Eye (tissue), 1 donor: ENCODE data around the gene PTPRT.
"Not testable (repeated sequence)": the region's sequence is repeated elsewhere in the genome, so short reads cannot be mapped to it uniquely, and the experiment has no call there.

Source experiments
- DNase-seq: peaks from one replicate; pipeline ENCODE4 v3.0.0-alpha.2; 2015

The PTPRT gene

DNA sequence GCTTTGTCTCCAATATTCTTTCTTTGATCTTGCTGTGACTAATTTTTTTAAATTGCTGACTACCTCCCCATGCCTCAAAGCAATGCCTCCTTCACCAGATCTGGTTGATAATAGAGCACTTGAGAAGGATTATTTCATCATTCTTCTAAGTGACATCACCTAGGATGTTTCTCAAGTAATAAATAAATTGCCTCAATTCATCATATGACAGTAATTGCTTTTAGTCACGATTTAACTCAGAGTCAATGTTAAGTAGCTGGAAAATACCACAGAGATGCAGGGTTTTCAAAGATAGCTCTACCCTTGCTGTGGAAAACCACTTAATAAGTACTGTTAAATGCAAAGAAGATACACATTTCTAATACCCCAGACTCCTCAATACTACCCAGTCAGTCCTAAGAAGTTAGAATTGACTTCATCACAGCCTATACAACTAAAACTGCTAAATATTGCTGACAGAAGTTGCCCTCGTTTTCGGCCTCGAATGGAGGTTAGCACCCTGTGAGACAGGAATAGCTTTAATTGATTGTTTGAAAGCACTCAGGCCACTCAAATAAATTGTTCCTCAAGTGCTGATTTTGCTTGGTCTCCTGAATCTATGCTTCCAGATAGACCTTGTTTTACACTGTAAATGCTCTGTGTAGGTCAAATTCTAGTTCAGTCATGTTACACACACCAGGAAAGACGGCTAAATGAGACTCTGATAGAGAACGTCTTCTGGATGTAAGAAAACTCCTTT, 931.0 kb downstream of the PTPRT start:
- no peak for DNase-seq

DNA sequence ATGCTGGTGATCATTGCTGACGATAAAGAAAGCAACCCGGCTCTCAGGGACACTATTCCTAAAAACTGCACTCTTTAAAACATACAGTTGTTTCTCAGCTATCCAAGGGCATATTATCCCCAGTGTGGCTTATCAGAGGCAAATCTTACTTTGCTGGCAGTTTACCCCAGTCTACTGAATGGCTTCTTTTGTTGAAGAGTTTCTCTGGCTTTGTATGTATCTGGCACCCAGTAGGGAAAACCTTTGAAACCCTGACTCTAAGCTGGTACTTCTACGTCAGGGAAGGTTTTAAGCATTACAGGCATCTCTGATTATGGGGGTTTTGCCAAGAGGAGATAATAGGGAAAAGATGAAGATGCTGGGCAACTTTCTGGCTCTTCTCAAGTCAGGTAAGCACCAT, 933.9 kb downstream of the PTPRT start:
- DNase-seq, result no peak

DNA sequence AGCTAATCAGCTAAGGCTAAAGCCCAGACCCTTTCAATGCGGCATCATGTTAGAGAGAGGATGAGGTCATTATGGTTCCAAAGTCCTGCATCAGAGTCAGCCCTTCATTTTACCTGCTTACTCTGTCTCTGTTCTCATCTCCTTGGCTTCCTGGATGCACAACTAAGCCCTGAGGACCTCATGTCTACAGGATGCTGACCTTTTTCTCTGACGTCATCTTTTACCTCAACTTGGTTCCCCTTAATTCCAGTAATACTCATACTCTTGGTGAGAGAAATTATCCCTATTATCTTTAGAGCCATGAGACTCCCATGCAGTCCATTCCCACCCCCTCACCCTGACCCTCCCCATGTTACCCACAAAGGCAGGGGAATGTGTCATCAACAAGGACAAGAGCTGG, 935.0 kb downstream of the PTPRT start:
- DNase-seq, result no peak

DNA sequence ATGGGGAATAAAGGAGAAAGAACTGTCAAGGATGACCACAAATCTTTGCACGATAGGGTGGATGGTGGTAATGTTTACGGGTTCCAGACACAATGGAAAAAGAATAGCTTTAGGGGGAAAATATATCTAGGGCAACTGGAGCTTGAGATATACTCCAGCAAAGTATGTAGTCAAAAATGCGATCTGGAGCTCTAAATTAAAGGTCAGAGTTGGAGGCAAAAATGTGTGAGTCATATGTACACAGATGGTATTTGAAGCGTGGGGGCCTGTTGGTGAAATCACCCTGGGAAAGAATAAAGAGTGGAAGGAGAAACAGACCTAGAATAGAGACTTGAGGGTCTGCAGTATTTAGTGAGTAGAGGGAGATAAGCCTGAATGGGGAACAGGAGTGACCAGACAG, 937.6 kb downstream of the PTPRT start:
- DNase-seq, result no peak

DNA sequence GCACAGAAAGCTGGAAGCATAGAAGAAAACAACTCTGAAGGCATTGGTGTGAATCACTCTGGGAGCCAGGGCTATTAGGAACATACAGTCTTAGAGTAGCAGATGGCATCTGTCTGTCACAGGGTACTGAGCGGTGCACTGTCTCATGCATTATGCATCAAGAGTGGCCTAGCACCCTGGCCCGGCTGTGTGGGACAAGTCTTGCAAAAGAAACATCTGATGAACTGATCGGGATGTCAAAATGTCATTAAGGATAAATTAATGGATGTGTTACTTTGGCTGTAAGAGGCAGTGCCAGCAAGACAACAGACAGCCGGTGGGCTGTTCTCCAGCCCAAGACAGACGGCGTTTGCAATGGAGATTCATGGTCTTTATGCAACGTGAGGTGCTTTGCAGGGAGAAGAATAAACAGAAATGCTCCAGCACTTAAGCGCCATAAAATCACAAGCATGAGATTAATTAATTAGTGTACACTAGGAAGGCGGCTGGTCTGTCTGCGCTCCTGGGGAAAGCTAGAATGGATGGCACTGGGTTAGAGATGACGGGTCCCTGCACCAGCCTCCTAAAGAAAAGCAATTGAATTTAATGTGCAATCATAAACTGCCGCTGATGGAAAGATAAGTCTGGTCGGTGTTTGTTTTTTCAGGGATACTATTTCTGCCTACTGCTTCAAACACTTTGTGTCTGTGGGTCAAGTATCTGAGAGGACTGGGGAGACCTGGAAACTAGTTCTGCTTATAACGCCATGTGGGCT, 970.9 kb downstream of the PTPRT start:
- peak; percentile 75 for DNase-seq

DNA sequence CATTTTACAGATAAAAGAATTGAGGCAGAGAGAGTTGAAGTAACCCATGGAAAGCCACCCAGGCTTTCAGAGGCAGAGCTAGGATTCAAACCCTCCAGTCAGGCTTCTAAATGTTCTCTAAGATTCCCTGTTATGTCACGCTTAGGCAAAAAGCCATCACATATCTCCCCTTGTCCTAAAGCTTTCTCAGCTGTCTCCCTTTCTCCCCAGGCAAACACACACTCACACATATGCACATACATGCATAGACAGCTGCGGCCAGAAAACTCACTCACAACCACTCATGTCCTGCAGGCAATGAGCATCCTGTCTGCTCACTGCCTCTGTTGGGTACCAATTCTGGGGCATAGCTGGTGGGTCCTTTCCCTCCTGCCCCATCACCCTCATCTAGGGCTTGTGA, 975.6 kb downstream of the PTPRT start:
- no peak for DNase-seq

DNA sequence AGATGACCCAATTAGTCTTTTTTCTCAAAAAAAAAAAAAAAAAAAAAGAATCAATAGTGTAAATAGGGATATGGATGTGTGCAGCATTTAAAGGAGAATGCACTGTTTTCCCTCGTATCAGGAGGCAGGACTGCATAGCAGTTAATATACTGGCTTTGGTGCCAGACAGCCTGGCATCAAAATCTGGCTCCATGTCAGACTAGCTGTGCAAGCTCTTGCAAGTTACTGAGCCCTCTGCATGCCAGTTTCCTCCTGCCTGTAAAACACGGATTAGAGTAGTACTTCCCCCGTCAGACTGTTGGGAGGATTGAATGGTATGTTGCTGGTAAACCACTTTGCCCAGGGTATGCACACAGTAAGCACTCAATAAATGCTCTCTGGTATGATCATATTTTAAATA, 977.3 kb downstream of the PTPRT start:
- no peak for DNase-seq

DNA sequence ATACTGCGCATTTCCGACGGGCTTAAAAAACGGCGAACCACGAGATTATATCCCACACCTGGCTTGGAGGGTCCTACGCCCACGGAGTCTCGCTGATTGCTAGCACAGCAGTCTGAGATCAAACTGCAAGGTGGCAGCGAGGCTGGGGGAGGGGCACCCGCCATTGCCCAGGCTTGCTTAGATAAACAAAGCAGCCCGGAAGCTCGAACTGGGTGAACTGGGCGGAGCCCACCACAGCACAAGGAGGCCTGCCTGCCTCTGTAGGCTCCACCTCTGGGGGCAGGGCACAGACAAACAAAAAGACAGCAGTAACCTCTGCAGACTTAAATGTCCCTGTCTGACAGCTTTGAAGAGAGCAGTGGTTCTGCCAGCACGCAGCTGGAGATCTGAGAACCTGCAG, 983.1 kb downstream of the PTPRT start:
- DNase-seq, result not testable (repeated sequence)

DNA sequence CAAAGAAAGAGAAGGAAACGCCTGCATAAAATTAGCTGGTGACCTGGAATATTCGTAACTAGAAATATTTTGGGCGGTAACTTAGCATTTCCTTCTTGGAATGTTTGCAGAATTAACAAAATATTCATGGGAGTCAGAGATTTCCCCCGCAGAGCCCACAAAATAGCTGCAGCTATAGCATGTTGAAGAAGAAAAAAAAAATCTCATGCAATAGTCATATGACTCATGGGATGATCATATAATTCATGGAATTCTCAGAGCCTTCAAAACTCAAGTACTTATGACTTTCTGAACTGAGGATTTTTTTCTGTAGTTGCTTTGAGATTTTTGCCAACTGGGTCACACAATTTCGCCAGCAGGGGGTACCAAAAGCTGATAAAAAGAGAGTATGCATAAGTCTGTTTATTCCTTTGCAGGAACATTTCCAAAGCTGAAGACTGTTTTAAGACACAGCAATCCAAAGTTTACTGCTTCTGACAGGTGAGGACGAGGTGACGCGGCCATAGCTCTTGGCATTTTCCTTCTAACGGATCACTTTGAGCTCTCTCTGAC, 985.5 kb downstream of the PTPRT start:
- DNase-seq, result peak; percentile 67

DNA sequence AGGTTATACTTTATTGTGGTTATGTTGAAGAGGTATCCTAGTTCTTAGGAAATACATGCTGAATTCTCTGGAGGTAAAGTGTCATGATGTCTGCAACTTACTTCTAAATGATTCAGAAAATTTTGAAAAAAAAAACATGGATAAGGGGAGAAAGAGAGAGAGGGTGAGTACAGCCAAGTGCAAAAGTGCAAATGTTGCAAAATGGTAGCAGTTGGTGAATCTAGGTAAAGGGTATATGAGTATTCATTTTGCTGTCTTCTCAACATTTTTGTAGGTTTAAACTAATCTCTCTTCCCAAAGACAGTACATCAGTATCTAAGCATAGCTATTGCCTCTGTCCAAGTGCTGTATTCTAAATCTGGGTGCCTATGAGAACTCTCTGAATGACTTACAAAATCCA, 992.1 kb downstream of the PTPRT start:
- no peak for DNase-seq

DNA sequence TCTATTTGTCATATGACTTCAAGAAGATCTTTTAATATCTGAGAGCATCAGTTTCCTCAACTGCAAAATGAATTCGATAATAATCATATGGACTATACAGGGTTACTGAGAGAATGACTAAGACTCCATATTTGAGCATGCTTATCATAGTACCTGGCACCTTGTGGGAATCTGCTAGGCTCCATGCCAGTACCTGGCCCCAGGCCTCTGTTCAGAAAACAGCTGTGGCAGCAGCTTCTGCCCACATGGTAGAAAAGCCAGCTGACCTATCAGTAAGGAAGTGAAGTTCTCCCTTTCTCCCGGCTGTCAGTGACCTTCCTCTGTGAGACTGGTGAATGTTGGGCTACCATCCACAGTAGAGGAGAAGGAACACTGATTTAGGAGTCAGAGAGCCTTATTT, 996.6 kb downstream of the PTPRT start:
- no peak for DNase-seq

DNA sequence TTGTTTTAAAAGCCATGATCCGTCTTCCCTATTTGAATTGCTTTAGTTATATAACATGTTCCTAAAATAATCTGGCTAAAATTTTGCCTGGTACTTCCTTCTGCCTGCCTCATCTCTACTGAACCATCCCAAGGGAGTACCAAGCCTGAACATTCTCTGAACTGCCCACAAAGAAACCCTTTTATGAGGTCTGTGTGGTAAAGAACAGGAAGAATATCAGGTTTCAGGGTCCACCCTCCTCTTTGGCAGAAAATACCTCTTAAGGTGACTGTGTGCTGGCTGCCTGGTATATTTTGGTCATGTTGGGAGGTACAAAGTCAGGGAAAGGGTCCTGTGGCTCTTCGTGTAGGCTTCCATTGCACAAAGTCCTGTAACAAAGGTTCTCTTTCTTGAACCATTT, 997.4 kb downstream of the PTPRT start:
- DNase-seq, result no peak

DNA sequence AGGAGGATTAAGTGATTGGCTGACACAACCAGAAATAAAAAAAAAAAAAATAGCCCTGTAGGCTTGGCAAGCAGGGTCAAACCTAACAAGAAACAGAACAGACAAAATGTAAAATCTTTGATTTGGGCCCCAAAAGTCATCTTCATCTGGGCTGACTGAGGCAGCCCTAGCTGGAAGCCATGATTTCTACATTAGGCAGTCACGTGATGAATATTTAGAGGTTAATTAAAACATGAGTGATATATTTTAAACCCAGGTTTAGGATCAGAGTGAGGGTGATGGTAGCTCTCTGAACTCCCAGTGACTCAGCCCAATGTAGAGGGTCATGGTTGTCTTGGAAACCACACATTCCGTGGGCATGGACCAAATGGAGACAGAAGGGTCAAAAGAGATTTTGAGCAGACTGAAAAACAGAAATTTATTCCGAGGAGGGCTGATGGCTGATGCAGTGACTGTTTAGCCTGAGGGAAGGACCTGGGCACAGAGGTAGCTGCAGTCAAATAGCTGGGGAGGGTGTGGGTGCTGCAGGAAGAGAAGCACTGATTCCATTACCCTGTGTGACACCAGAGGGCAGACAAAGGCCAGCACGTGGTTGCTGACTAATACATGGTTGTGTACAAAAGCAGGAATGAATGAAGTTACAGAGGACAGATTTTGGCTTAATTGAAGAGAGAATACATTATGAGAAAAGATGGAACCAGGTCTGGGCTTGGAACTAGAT, 998.4 kb downstream of the PTPRT start:
- DNase-seq, result no peak

DNA sequence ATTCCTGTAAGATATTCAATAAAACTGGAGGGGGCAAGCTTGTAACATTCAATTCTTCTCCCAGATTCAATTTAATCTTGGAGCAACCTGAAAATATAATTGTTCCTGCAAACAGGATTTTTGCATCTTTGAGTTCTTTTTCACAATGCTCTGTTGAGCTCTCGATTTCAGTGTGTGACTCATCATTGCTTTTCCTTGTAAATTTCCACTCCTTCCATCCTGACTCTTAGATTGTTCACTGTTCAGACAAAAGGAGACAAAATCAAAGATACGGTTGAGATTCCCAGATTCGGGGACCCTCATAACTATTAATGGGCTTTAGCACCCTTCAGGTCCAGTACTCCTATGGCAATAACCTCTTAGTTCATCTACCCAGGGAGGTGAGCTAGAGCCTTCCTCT, 999.6 kb downstream of the PTPRT start:
- DNase-seq, result no peak

DNA sequence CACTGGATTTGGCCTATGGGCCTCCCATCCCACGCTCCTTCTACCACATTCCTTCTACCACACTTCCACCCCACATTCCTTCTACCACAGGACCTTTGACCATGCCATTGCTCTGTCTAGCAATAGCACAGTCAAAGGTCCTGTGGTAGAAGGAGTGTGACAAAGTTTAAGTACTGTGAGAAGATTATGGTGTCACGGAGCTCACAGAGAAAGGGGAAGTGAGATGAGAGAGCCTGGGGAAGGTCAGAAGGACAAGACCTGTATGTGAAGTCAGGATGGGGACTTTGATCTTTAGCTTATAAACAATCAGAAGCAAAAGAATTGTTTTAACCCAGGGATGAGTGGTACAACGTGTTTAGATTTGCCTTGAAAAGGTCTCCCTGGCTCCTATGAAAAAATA, 1003.4 kb downstream of the PTPRT start:
- DNase-seq, result no peak

DNA sequence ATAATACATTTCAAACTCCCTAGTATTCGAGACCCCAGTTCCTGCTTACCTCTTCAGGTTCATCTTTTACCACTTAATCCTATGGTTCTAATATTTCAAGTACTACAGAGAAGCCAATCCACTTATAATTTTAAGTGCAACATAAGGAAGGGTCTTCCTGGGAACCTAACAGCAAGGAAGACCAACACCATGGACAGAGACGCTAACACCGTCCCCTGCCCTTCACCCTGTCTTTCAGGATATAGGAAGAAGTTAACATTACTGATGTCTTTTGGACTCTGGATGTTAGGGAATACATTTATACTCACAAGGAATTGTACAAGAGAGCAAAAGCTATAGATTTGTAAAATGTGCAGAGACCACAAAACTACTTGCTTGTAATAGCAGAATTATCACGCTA, 1006.6 kb downstream of the PTPRT start:
- no peak for DNase-seq

DNA sequence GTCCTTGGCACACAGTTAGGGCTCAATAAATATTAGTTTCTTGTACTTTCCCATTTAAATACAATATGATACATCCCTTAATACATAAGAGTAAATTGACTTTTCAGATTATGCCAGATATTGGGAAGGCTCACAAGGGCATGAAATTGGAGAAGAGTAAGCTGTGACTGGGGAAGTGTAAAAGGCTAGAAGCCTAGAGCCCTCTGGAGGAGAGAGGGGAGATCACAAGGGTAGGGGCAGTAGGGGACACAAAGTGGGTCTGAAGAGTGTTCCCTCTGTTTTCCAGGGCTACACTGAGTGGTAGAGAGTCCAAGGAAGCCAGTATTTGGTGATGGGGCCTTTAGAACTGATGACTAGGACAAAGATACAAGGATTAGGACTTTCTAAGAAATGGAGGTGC, 1008.6 kb downstream of the PTPRT start:
- no peak for DNase-seq

DNA sequence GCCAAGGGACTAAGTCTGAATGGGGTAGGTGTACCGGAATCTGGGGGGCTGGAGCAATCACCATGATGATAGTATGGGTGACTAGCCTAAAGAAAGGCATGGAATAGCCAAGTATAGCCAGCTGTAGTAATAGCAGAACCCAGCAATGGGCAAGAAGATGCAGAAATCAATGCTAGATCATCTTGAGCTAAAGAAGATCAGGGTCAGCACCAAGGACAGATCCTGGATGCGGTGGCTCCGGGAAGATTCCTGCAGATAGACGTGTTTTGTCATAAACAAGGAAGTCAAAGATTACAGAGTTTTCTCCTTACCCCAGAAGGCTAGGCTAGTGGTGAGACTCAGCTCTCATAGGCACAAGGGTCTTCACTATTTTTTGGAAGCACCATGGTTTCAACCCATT, 1009.9 kb downstream of the PTPRT start:
- DNase-seq, result peak; percentile 59

DNA sequence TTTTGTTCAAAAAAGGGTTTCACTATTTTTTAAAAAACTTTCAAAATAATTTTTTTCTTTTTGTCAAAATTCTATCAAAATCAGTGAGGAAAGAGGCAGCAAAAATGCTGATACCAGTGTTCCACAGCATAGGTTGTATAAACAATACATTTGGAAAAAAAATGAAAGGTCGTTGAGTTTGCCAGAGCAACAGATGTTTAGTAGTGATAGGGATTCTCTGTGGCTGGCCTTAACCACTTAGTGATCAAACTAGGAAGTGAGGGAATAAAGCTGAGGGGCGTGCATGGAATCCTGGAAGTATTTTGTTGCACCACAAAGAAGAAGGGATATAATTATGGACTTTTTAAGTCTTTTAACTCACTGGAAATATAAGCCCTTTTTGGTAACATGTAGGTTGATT, 1016.3 kb downstream of the PTPRT start:
- no peak for DNase-seq

DNA sequence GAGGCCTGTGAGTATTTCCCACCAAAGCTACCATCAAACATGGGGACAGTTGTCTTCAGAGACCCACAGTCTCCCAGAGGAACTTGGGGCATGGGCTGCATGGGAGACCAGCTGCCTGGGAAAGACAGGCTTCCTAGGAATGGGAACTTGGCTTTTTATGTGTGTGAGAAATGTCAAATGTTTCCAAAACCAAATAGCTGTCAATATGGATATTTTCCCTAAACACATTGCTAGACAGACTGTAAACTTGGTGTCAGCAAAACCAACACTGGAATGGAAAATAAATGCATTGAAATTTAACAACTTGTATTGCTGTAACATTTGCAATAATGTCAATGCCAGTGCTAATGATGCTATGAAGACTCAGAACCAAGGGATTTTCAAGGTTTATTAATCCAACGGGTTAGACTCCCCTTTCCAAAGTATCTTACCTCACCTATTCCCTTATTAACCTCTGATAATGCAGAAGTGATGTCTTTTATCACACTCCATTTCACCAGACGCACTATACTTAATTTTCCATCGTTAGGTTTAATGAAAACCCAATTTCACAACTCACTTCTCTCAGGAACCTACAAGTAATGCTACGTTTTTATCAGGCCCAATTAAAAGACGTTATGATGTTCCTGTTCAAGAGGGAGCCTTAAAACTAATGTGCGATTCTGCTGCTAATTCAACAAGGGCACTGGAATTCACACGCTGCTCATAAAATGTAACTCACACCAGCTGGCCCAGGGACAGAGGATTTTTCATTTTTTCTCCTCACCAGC, 1025.4 kb downstream of the PTPRT start:
- DNase-seq, result no peak

DNA sequence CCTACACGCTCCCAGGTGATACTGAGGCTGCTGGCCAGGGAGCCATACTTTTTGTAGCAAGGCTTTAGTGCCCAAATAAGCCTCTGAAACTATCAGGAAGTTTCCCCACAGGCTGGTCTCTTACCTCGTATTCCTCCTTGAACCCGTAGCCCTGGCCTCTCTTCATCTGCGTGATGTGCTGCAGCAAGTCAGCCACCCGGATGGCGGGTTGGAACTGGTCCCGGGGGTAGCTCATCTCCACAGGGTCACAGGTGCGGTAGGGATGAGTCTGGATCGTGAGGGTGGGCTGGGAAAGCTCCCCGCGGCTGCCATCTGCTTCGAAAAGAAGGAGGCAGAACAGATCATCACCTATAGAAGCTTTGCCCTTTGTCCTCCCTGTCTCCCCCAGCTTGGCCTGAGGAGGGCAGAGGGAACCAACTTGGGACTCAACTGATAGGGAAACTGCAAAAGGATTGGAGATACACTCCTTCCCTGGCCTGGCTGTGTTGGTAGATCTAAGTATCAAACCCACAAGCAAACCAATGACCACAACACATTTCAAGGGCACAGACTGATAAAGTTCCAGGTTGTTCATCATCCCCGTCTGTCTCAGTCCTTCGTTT, 1028.4 kb downstream of the PTPRT start:
- no peak for DNase-seq

DNA sequence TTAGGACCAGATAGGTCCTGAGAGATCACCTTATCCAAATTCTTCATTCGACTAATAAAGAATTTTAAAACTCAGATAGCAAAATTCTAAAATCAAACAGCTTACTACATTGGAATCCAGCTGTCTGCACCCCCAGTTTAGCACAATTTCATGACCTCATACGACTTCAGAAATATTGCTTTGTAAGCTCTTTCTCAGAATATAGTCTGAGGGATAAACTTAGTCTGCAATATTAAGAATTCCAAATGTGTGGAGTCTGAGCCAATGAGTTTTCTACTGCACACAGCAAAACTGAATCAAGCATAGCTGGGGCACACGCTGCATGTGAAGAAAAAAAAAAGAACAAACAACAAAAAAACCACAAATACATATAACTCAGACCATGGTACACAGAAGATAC, 1029.9 kb downstream of the PTPRT start:
- DNase-seq, result no peak

DNA sequence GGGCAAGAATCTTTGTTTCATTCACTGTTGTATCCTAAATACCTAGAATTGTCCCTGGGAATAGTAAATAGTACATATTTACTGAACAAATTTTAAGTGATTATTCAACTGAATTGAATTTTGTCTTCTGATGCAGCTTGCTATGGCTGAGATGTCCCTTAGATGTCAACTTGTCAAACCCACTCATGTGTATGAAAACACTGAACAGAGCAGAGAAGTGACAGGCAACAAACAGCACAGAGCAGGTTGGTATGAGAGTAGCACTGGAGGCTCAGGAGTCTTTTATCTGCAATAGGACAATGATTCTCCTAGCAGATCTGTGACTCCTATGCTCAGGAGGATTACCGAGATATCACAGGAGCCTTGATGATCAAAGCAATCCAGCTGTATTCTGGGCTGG, 1031.4 kb downstream of the PTPRT start:
- peak; percentile 52 for DNase-seq
